IMR-90 (cell line): Measurements from ENCODE around the gene XPA.

Experiments
- MXI1 ChIP-seq: IDR thresholded peaks from 2 replicates; pipeline ENCODE4 v1.6.1; 2012; ENCODE audit warnings: low read depth, mild to moderate bottlenecking, low read length, moderate library complexity, borderline replicate concordance
- POLR2A ChIP-seq: IDR thresholded peaks from 2 replicates; pipeline ENCODE4 v1.6.1; 2012; ENCODE audit warnings: mild to moderate bottlenecking, low read depth, low read length
- TF ChIP-seq, protein P1 (sequence below): conservative IDR thresholded peaks from 2 replicates; pipeline ENCODE4 v1.5.1; 2012; ENCODE audit warnings: mild to moderate bottlenecking, low read depth, low read length, improper control_type of control experiment

DNA sequence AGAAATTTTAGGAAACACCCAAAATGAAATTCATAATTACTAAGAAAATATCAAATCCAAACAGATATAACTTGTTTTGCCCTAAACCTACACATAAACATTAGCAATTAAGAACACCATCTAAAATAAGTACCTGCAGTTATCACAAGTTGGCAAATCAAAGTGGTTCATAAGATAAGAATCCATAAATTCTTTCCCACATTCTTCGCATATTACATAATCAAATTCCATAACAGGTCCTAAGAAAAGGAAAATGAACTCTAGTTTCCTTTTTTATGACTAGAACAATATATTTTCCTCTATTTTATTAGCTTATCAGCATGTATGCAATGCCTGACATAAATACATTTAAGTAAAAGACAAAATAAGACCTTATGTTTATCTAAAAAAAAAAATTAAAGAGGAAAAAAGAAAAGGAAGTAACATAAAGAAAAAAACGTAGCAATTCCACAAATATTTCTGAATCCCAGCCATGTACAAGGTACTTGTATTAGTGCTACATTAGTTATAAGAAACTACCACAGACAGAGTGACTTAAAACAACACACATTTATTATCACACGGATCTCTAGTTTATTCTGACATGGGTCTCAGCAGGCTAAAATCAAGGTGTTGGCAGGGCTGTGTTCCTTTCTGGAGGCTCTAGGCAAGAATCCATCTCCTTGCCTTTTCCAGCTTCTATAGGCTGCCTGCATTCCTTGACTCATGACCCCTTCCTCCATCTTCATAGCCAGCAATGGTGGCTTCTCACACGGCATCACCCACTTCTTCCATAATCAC is 7.5 kb downstream of the XPA start:
- TF ChIP-seq, protein P1, sequence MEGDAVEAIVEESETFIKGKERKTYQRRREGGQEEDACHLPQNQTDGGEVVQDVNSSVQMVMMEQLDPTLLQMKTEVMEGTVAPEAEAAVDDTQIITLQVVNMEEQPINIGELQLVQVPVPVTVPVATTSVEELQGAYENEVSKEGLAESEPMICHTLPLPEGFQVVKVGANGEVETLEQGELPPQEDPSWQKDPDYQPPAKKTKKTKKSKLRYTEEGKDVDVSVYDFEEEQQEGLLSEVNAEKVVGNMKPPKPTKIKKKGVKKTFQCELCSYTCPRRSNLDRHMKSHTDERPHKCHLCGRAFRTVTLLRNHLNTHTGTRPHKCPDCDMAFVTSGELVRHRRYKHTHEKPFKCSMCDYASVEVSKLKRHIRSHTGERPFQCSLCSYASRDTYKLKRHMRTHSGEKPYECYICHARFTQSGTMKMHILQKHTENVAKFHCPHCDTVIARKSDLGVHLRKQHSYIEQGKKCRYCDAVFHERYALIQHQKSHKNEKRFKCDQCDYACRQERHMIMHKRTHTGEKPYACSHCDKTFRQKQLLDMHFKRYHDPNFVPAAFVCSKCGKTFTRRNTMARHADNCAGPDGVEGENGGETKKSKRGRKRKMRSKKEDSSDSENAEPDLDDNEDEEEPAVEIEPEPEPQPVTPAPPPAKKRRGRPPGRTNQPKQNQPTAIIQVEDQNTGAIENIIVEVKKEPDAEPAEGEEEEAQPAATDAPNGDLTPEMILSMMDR, result no peak
- TF ChIP-seq POLR2A (no peak), MXI1 (no peak)
